HepG2 (cell line): ENCODE measurements around the gene ITGB2. TPM values are rescaled to one million over a fixed set of nuclear protein-coding genes. Genes with fewer than 3 reads are reported as not detected.

Experiments
- ATAC-seq: fragments of 200-7000 bp; cut with Tn5 transposase; 3 replicates; pipeline ENCODE4 v1.9.1; 2020; ENCODE audit warnings: mild to moderate bottlenecking, moderate library complexity
- BruUV-seq: library from RNA; stranded (reverse); fragments of 400-500 nt; replicated peaks from 2 replicates; lab custom pipeline; 2021; lab: Mats Ljungman, UMichigan
- CTCF ChIA-PET: fragments of 300-600 bp; formaldehyde crosslinking; extraction: SDS; loops from one replicate; lab custom pipeline; 2021; ENCODE audit warnings: low total read pairs, inconsistent platforms, low intra/inter-chr PET ratio; lab: Yijun Ruan, JAX
- POLR2A ChIA-PET: fragments of 350-600 bp; sonication (Branson Sonifier 250); formaldehyde crosslinking; loops from one replicate; lab custom pipeline; 2020; ENCODE audit warnings: antibody characterized with exemption, inconsistent platforms; lab: Yijun Ruan, JAX
- DNase-seq: peaks from one replicate; pipeline ENCODE4 v3.0.0-alpha.2; 2015; ENCODE audit warnings: low spot score
- FAIRE-seq: peaks from 3 replicates; lab custom pipeline; 2011; peaks lifted over from hg19 to GRCh38; lab: Jason Lieb, UNC
- H2AFZ ChIP-seq: one replicate; pipeline ENCODE4 v1.6.1; 2011; ENCODE audit warnings: low read length, inconsistent platforms
- H3K27ac ChIP-seq: fragments of 300-600 bp; 3 replicates; pipeline ENCODE4 v1.8.0; 2011; ENCODE audit warnings: mixed run types, mild to moderate bottlenecking, mixed read lengths, low read length, inconsistent platforms; ENCODE audit not compliant: insufficient read depth; ENCODE audit errors: extremely low read length
- H3K27me3 ChIP-seq, 2 experiments: fragments of 200-600 bp in 1 of 2; 2 replicates in 1 of 2; 3 replicates in 1 of 2; pipeline versions ENCODE4 v1.6.0 to v1.8.0; 2011; ENCODE audit warnings: low read length in 2 of 2, mild to moderate bottlenecking in 2 of 2, moderate library complexity in 2 of 2, inconsistent platforms in 1 of 2; ENCODE audit not compliant: insufficient read depth in 2 of 2, control insufficient read depth in 1 of 2
- H3K36me3 ChIP-seq, 2 experiments: fragments of 200-600 bp in 1 of 2; replicated peaks in 1 of 2; 2 replicates in 1 of 2; 3 replicates in 1 of 2; pipeline versions ENCODE4 v1.5.1 to v1.8.0; 2011; ENCODE audit warnings: low read length in 2 of 2, inconsistent platforms in 1 of 2; ENCODE audit not compliant: insufficient read depth in 2 of 2, control insufficient read depth in 1 of 2
- H3K4me1 ChIP-seq: 2 replicates; pipeline ENCODE4 v1.5.1; 2012; ENCODE audit warnings: low read length, inconsistent platforms; ENCODE audit not compliant: insufficient read depth
- H3K4me2 ChIP-seq: 2 replicates; pipeline ENCODE4 v1.6.0; 2011; ENCODE audit warnings: low read depth, low read length, inconsistent platforms
- H3K4me3 ChIP-seq, 3 experiments: fragments of 200-600 bp in 1 of 3; sonication (generic), shearing (Covaris generic) in 1 of 3; replicated peaks in 1 of 3; 2 replicates each; pipeline ENCODE4 v1.5.1; 2011 to 2016; ENCODE audit warnings: low read length in 3 of 3, inconsistent platforms in 2 of 3, low read depth in 2 of 3, mild to moderate bottlenecking in 2 of 3, control low read depth in 1 of 3, mixed read lengths in 1 of 3; ENCODE audit not compliant: insufficient read depth in 1 of 3
- H3K79me2 ChIP-seq: one replicate; pipeline ENCODE4 v1.6.1; 2011; ENCODE audit warnings: low read length, inconsistent platforms; ENCODE audit not compliant: insufficient read depth
- H3K9ac ChIP-seq: 2 replicates; pipeline ENCODE4 v1.6.0; 2011; ENCODE audit warnings: mild to moderate bottlenecking, low read depth, low read length, inconsistent platforms; ENCODE audit not compliant: insufficient read depth
- H3K9me3 ChIP-seq: 2 replicates; pipeline ENCODE4 v1.5.1; 2012; ENCODE audit warnings: mild to moderate bottlenecking, low read length
- H4K20me1 ChIP-seq: 2 replicates; pipeline ENCODE4 v1.6.0; 2011; ENCODE audit warnings: inconsistent platforms, mild to moderate bottlenecking, low read length, moderate library complexity; ENCODE audit not compliant: insufficient read depth
- ATAD3A ChIP-seq: sonication (generic); formaldehyde crosslinking; IDR thresholded peaks from 2 replicates; pipeline ENCODE4 v1.4.0; 2020; ENCODE audit warnings: missing genetic modification reagents
- CAMTA2 ChIP-seq: sonication (generic); formaldehyde crosslinking; IDR thresholded peaks from 2 replicates; pipeline ENCODE4 v1.4.0; 2020; ENCODE audit warnings: mild to moderate bottlenecking, missing genetic modification reagents, borderline replicate concordance
- CEBPB ChIP-seq: IDR thresholded peaks from 2 replicates; pipeline ENCODE4 v1.6.1; 2011; ENCODE audit warnings: low read depth, low read length, improper control_type of control experiment, borderline replicate concordance
- CEBPG ChIP-seq: IDR thresholded peaks from 2 replicates; pipeline ENCODE4 v1.6.1; 2016
- GATAD2A ChIP-seq: IDR thresholded peaks from 2 replicates; pipeline ENCODE4 v1.6.1; 2016
- MAFG ChIP-seq: sonication (generic); formaldehyde crosslinking; IDR thresholded peaks from 2 replicates; pipeline ENCODE4 v1.5.1; 2020; ENCODE audit warnings: mild to moderate bottlenecking, missing genetic modification reagents
- MAFK ChIP-seq, 2 experiments: IDR thresholded peaks in 1 of 2; conservative IDR thresholded peaks in 1 of 2; 2 replicates each; pipeline ENCODE4 v1.6.1; 2011; ENCODE audit warnings: improper control_type of control experiment in 2 of 2, low read length in 2 of 2
- NR2C2 ChIP-seq: sonication (generic); formaldehyde crosslinking; IDR thresholded peaks from 2 replicates; pipeline ENCODE4 v1.4.0; 2020; ENCODE audit warnings: missing genetic modification reagents, mild to moderate bottlenecking, moderate library complexity, borderline replicate concordance
- POLR2G ChIP-seq: fragments of 200-400 bp; formaldehyde crosslinking; IDR thresholded peaks from 2 replicates; pipeline ENCODE4 v1.6.1; 2018; ENCODE audit warnings: mild to moderate bottlenecking, low read depth, low read length, moderate library complexity
- REL ChIP-seq: sonication (generic); formaldehyde crosslinking; conservative IDR thresholded peaks from 2 replicates; pipeline ENCODE4 v1.8.0; 2022; ENCODE audit warnings: mild to moderate bottlenecking, missing genetic modification reagents, moderate library complexity
- SIN3A ChIP-seq: IDR thresholded peaks from 2 replicates; pipeline ENCODE4 v1.6.1; 2011; ENCODE audit warnings: low read depth, mild to moderate bottlenecking, control low read depth, low read length, borderline replicate concordance
- XRCC5 ChIP-seq: fragments of 200-400 bp; formaldehyde crosslinking; optimal IDR thresholded peaks from 2 replicates; pipeline ENCODE3; 2017; ENCODE audit warnings: mild to moderate bottlenecking, low read length
- ZBTB7A ChIP-seq: sonication (generic); formaldehyde crosslinking; IDR thresholded peaks from 2 replicates; pipeline ENCODE4 v1.8.0; 2022; ENCODE audit warnings: mild to moderate bottlenecking, missing genetic modification reagents
- ZNF501 ChIP-seq: sonication (generic); formaldehyde crosslinking; IDR thresholded peaks from 2 replicates; pipeline ENCODE4 v1.5.1; 2020; ENCODE audit warnings: mild to moderate bottlenecking, moderate library complexity, missing genetic modification reagents
- WGBS: methylation state at CpG from one replicate; pipeline ENCODE4 v1.1.6; 2017; ENCODE audit warnings: low lambda C conversion rate; 5-methylcytosine and 5-hydroxymethylcytosine counted together
- in situ Hi-C: cut with HindIII; loops from 2 replicates; pipeline ENCODE4 v1.10.0; 2017; ENCODE audit warnings: low pct_unique_long_range_greater_than_20kb; ENCODE audit not compliant: extremely low pct_ligation_motif_present
- intact Hi-C: fragments of 100-400 bp; cut with micrococcal nuclease; formaldehyde crosslinking; loops from one replicate; pipeline ENCODE4 v1.10.0; 2022; ENCODE audit not compliant: unreplicated experiment
- polyA plus RNA-seq, 8 experiments: library from polyadenylated mRNA; depleted of rRNA in 3 of 8; stranded (reverse) in 7 of 8; unstranded in 1 of 8; fragments of >200 nt; fragmentation: Illumina TruSeq in 4 of 8; extraction: Trizol in 4 of 8; gene quantifications; 2 replicates each; pipeline versions ENCODE4 v1.2.1 to v1.2.3, GENCODE V29; 2011 to 2016; ENCODE audit warnings: low read depth in 4 of 8, missing spikeins in 1 of 8, mixed read lengths in 1 of 8; ENCODE audit not compliant: insufficient read depth in 1 of 8
- total RNA-seq, 5 experiments: library from RNA; depleted of rRNA; stranded (reverse); fragments of >200 nt; fragmentation: Illumina TruSeq; extraction: Trizol; gene quantifications; 2 replicates each; pipeline ENCODE4 v1.2.3, GENCODE V29; 2016; ENCODE audit warnings: low read depth in 1 of 5

ITGB2 gene
- total and polyA plus RNA-seq, 2 of the 13 experiments (the other 11 are each of a cell fraction or from before 2014, with no cell fraction given), result 4.2 to 18.0 TPM

DNA sequence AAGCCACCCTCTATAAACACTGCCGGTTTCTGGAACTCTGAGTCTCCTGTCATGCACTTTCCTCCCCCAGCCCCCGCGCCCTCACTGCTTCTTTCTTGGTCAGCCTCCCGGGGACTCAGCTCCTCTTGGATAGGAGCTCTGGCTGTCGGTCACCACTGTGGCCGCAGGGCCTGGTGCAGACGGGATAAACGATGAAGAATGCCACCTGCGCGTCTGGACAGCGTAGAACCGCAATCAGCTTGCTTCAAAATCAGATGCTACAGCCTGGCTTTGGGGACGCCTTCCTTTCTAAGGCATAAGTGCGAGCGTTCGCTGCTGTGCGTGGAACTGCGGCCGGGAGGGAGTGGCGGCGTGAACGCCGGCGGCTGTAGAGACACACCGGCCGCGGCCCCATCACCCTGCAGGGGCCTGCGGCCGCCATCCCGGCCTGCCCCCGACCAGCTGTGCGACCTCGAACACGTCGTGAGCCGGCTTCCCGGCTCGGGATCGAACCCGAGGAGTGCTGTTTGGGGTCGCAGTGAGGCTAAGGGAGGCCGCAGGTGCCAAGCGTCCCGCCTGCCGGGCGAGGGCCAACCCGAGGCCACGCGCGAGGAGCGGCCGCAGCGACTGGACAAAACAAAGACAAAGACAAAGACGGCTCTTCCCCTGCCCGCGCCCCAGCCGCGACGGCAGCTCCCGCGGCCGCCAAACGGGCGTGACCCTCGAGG lies 47.9 kb downstream of the ITGB2 start (continued):
- TF ChIP-seq CAMTA2 (CRISPR knock-in tag), result 0 out of 2 replicates have a peak, but pooled peaks have one; percentile 37

DNA sequence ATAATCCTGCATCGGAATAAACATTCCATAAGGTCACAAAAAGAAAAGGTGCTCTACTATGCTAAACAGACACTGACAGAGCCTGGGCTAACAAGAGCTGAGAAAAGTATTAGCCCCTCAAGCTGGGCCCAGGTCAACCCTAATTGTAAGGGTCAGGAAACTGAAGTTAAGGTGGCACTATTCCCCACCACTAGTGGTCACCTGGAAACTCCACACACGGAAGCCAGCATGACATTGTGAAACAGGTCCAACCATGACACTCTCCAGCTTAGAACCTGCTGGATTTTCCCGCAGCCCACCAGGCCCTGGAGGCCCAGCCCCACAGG lies 48.4 kb downstream of the ITGB2 start:
- peaks cover 74% of the 10 kb centered on the region for H3K4me1 ChIP-seq
- CTCF ChIA-PET, result no interaction called here
- H3K27ac ChIP-seq, result peak overlapping the region; percentile 72
- POLR2A ChIA-PET, result interaction anchor here (0.9 to 3.8 kb wide), 11 partner anchors 8 to 113 kb away, joined by 3 to 50 read pairs (median 5); partner anchors contain the start of gene UBE2G2
- FAIRE-seq (no peak), DNase-seq (peak; percentile 56), ATAC-seq (peak; percentile 31)
- H2AFZ ChIP-seq, result no peak overlapping the region
- H3K4me3 ChIP-seq, result peak overlapping the region; percentile 71 to 94 (median 82)
- 3% methylated on average over 2 of the region's 3 CpGs for WGBS
- H3K9me3 ChIP-seq, result no peaks in the 10 kb centered on the region
- H4K20me1 ChIP-seq, result peaks cover 53% of the 10 kb centered on the region
- intact Hi-C loops, result loop anchor here (2.0 to 5.0 kb wide), 2 partner anchors 25 to 70 kb away; partner anchors contain the start of gene UBE2G2
- peaks cover 63% of the 10 kb centered on the region for H3K79me2 ChIP-seq
- no TSS peak for BruUV-seq
- no peaks in the 10 kb centered on the region; a peak in 1 of 5 replicates for H3K27me3 ChIP-seq
- in situ Hi-C loops, result no loop called here
- H3K4me2 ChIP-seq, result peak overlapping the region; percentile 95
- peaks cover 3 to 17% of the 10 kb centered on the region in 2 experiments for H3K36me3 ChIP-seq
- H3K9ac ChIP-seq, result peak overlapping the region; percentile 94
- TF ChIP-seq NR2C2, result 0 out of 2 replicates have a peak, but pooled peaks have one; percentile 1
- no peak for TF ChIP-seq REL (CRISPR knock-in tag)
- TF ChIP-seq POLR2G, result peak; percentile 1; the same call in 1 of the 2 replicates
- no peak for TF ChIP-seq MAFK (conservative IDR thresholded peaks at IDR 0.05 in 1 of 2, IDR thresholded peaks at IDR 0.05 in 1 of 2; ENCODE audit: low read length in 2 of 2)
- TF ChIP-seq ATAD3A (CRISPR knock-in tag), result no peak
- 0 out of 2 replicates have a peak, but pooled peaks have one; percentile 17 for TF ChIP-seq GATAD2A (CRISPR knock-in tag)
- TF ChIP-seq XRCC5, result peak; percentile 7
- peak; percentile 72; the same call in 1 of the 2 replicates for TF ChIP-seq CEBPB
- peak; percentile 62; the same call in 1 of the 2 replicates for TF ChIP-seq SIN3A
- 0 out of 2 replicates have a peak, but pooled peaks have one; percentile 40 for TF ChIP-seq ZBTB7A (CRISPR knock-in tag)
- peak; percentile 47; the same call in 1 of the 2 replicates for TF ChIP-seq CEBPG (CRISPR knock-in tag)
- no peak for TF ChIP-seq MAFG (CRISPR knock-in tag)
- 0 out of 2 replicates have a peak, but pooled peaks have one; percentile 57 for TF ChIP-seq ZNF501
